NCI-H187 (cell line): ENCODE results near the gene CCDC8.
"Not testable (repeated sequence)": the region's sequence is repeated elsewhere in the genome, so short reads cannot be mapped to it uniquely, and the experiment has no call there.

Source experiments
- DNase-seq, 2 experiments: peaks; one replicate each; lab custom pipeline; 2025; lab: John Stamatoyannopoulos, UW

Gene CCDC8

GRCh38 chr19:46404753-46405468, 8.5 kb downstream of the CCDC8 start:
- DNase-seq, result no peak

- DNase-seq, result no peak
Observed at GRCh38 chr19:46404055-46404752, 9.2 kb downstream of the CCDC8 start.

GRCh38 chr19:46402725-46403124, 10.6 kb downstream of the CCDC8 start:
- no peak for DNase-seq

GRCh38 chr19:46397801-46398479, 15.4 kb downstream of the CCDC8 start:
- not testable (repeated sequence) for DNase-seq

GRCh38 chr19:46394402-46394797, 19.0 kb downstream of the CCDC8 start:
- no peak for DNase-seq

- no peak for DNase-seq
Observed at GRCh38 chr19:46393456-46394401, 19.6 kb downstream of the CCDC8 start.

- DNase-seq, result no peak
Observed at GRCh38 chr19:46392837-46393236, 20.5 kb downstream of the CCDC8 start.

- no peak for DNase-seq
Observed at GRCh38 chr19:46392252-46392801, 21.0 kb downstream of the CCDC8 start.

GRCh38 chr19:46391296-46392251, 21.8 kb downstream of the CCDC8 start:
- DNase-seq, result no peak

- DNase-seq, result no peak
Observed at GRCh38 chr19:46390866-46391265, 22.5 kb downstream of the CCDC8 start.

- DNase-seq, result no peak
Observed at GRCh38 chr19:46390121-46390858, 23.1 kb downstream of the CCDC8 start.

GRCh38 chr19:46388311-46389095, 24.9 kb downstream of the CCDC8 start:
- no peak for DNase-seq

GRCh38 chr19:46387713-46388130, 25.6 kb downstream of the CCDC8 start:
- DNase-seq, result no peak

- DNase-seq, result no peak
Observed at GRCh38 chr19:46386996-46387712, 26.2 kb downstream of the CCDC8 start.

GRCh38 chr19:46386151-46386550, 27.2 kb downstream of the CCDC8 start:
- DNase-seq, result no peak

GRCh38 chr19:46385636-46386035, 27.7 kb downstream of the CCDC8 start:
- no peak for DNase-seq

GRCh38 chr19:46384396-46384795, 29.0 kb downstream of the CCDC8 start:
- DNase-seq, result no peak

- DNase-seq, result no peak
Observed at GRCh38 chr19:46383846-46384245, 29.5 kb downstream of the CCDC8 start.
